Adrenal gland (tissue), 5 donors: ENCODE data around the gene NUDT4.

Source experiments
- POLR2A ChIP-seq, 2 donors: fragments of 450-650 bp; IDR thresholded peaks; one replicate each; pipeline ENCODE4 v1.6.1; 2017; ENCODE audit warnings: antibody characterized with exemption in 2 of 2, mild to moderate bottlenecking in 2 of 2, moderate library complexity in 1 of 2
- TF ChIP-seq, protein P1 (sequence below), 6 experiments: fragments of 450-650 bp in 4 of 6; fragments of 200-600 bp in 2 of 6; sonication (generic) in 1 of 6; IDR thresholded peaks; 1 replicate in 5 of 6; 2 replicates in 1 of 6; pipeline versions ENCODE4 v1.5.1 to v1.8.0; 2016 to 2021; ENCODE audit warnings: antibody characterized with exemption in 6 of 6, mild to moderate bottlenecking in 2 of 6, moderate library complexity in 1 of 6
- donor health status: DM: no; HTN: no; CAD: no.

DNA sequence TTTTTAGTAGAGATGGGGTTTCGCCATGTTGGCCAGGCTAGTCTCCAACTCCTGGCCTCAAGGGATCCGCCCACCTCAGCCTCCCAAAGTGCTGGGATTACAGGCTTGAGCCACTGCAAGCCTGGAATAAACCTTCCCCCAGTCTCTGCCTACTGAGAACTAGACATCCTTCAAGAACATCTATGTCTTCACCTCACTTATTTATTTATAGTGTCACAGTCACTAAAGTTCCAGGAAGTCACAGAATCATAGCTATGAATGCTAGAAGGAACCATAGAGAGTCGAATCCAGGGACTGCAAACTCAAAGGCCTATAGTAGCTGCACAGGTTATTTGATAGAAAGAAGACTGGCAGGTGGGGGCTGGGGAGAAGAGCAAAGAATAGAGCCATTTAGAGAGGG, 44.7 kb upstream of the NUDT4 start:
- TF ChIP-seq, protein P1, sequence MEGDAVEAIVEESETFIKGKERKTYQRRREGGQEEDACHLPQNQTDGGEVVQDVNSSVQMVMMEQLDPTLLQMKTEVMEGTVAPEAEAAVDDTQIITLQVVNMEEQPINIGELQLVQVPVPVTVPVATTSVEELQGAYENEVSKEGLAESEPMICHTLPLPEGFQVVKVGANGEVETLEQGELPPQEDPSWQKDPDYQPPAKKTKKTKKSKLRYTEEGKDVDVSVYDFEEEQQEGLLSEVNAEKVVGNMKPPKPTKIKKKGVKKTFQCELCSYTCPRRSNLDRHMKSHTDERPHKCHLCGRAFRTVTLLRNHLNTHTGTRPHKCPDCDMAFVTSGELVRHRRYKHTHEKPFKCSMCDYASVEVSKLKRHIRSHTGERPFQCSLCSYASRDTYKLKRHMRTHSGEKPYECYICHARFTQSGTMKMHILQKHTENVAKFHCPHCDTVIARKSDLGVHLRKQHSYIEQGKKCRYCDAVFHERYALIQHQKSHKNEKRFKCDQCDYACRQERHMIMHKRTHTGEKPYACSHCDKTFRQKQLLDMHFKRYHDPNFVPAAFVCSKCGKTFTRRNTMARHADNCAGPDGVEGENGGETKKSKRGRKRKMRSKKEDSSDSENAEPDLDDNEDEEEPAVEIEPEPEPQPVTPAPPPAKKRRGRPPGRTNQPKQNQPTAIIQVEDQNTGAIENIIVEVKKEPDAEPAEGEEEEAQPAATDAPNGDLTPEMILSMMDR (IDR thresholded peaks at IDR 0.05) = no peak
- no peak for TF ChIP-seq POLR2A (IDR thresholded peaks at IDR 0.05)
